Uterus (tissue), 4 donors: ENCODE measurements around the gene N4BP2. TPM values are rescaled to one million over a fixed set of nuclear protein-coding genes. Genes with fewer than 3 reads are reported as not detected.

ENCODE experiments used
- DNase-seq, 2 donors: peaks; one replicate each; pipeline ENCODE4 v3.0.0-alpha.2; 2019 to 2020
- H3K27ac ChIP-seq, 2 donors: fragments of 200-600 bp; sonication (generic); 1 replicate in 1 of 2; 2 replicates in 1 of 2; pipeline ENCODE4 v1.5.1; 2016 to 2018
- H3K27me3 ChIP-seq, 2 donors: fragments of 200-600 bp; sonication (generic); one replicate each; pipeline ENCODE4 v1.5.1; 2018 to 2019; ENCODE audit warnings: control low read depth in 1 of 2
- H3K36me3 ChIP-seq, 2 donors: fragments of 200-600 bp; sonication (generic); one replicate each; pipeline ENCODE4 v1.5.1; 2019; ENCODE audit warnings: control low read depth in 1 of 2
- H3K4me1 ChIP-seq, 2 donors: fragments of 200-600 bp; sonication (generic); one replicate each; pipeline ENCODE4 v1.5.1; 2018 to 2019; ENCODE audit warnings: control low read depth in 1 of 2
- H3K4me3 ChIP-seq, 2 donors: fragments of 200-600 bp; sonication (generic); 1 replicate in 1 of 2; 2 replicates in 1 of 2; pipeline ENCODE4 v1.5.1; 2018 to 2019; ENCODE audit warnings: mild to moderate bottlenecking in 1 of 2
- H3K9me3 ChIP-seq, 2 donors: fragments of 200-600 bp; sonication (generic); one replicate each; pipeline ENCODE4 v1.5.1; 2019; ENCODE audit warnings: control low read depth in 1 of 2
- CTCF ChIP-seq, 4 experiments: fragments of 200-600 bp in 2 of 4; fragments of 450-650 bp in 2 of 4; sonication (generic) in 2 of 4; IDR thresholded peaks; one replicate each; pipeline ENCODE4 v1.5.1; 2016 to 2019; ENCODE audit warnings: antibody characterized with exemption in 4 of 4, mild to moderate bottlenecking in 2 of 4, moderate library complexity in 1 of 4
- POLR2A ChIP-seq, 2 donors: fragments of 450-650 bp; IDR thresholded peaks; one replicate each; pipeline ENCODE4 v1.6.1; 2016; ENCODE audit warnings: antibody characterized with exemption in 2 of 2, mild to moderate bottlenecking in 1 of 2, moderate library complexity in 1 of 2
- intact Hi-C: fragments of 100-400 bp; cut with DNase I; formaldehyde crosslinking; loops from one replicate; pipeline ENCODE4 v1.15.1; 2023; ENCODE audit warnings: low total_unique reads
- total RNA-seq, 4 donors: library from RNA; depleted of rRNA in 3 of 4; stranded (reverse); fragments of >200 nt in 3 of 4; gene quantifications; one replicate each; pipeline versions ENCODE4 v1.1.0 to v1.2.4, GENCODE V29; 2014 to 2023
- donor health status: DM: yes; HTN: yes; CAD: no.

Gene N4BP2
- total RNA-seq, 4 donors from 2014 or later = 7.4 to 67.4 (median 13.8) TPM

- H3K4me3 ChIP-seq = no peak overlapping the region
Measured at GRCh38 chr4:40200875-40201801, 144.5 kb downstream of the N4BP2 start.

GRCh38 chr4:40201898-40202297 is 145.2 kb downstream of the N4BP2 start:
- intact Hi-C loops = no loop called here
- Histone ChIP-seq H3K27ac (peak overlapping the region in 1 of 2 donors; percentile 78), H3K36me3 (no peaks in the 10 kb centered on the region), H3K9me3 (no peaks in the 10 kb centered on the region), H3K4me3 (no peak overlapping the region), H3K27me3 (no peaks in the 10 kb centered on the region), H3K4me1 (no peaks in the 10 kb centered on the region)
- no peak for DNase-seq
- TF ChIP-seq POLR2A (IDR thresholded peaks at IDR 0.05) (no peak), CTCF (IDR thresholded peaks at IDR 0.05) (no peak)

More at GRCh38 chr4:40200875-40201801, 144.5 kb downstream of the N4BP2 start:
- Histone ChIP-seq H3K27me3 (no peaks in the 10 kb centered on the region), H3K36me3 (no peaks in the 10 kb centered on the region), H3K4me1 (no peaks in the 10 kb centered on the region), H3K27ac (peak overlapping the region; percentile 7 to 78), H3K9me3 (no peaks in the 10 kb centered on the region)
- intact Hi-C loops = no loop called here
- DNase-seq = no peak
- TF ChIP-seq CTCF (IDR thresholded peaks at IDR 0.05) = no peak
- TF ChIP-seq POLR2A (IDR thresholded peaks at IDR 0.05) = no peak

- DNase-seq = no peak
- intact Hi-C loops = no loop called here
- no peaks in the 10 kb centered on the region for H3K27me3 ChIP-seq
- H3K4me3 ChIP-seq = no peak overlapping the region
- no peak overlapping the region for H3K27ac ChIP-seq
- TF ChIP-seq POLR2A (IDR thresholded peaks at IDR 0.05) (no peak), CTCF (IDR thresholded peaks at IDR 0.05) (no peak)
- H3K36me3 ChIP-seq = no peaks in the 10 kb centered on the region
- no peaks in the 10 kb centered on the region for H3K4me1 ChIP-seq
- no peaks in the 10 kb centered on the region for H3K9me3 ChIP-seq
Measured at GRCh38 chr4:40202474-40202873, 145.8 kb downstream of the N4BP2 start.

- H3K4me3 ChIP-seq = no peak overlapping the region
- H3K27ac ChIP-seq = no peak overlapping the region
- no peaks in the 10 kb centered on the region for H3K9me3 ChIP-seq
- no peak for DNase-seq
- H3K27me3 ChIP-seq = no peaks in the 10 kb centered on the region
- intact Hi-C loops = no loop called here
- no peak for TF ChIP-seq POLR2A (IDR thresholded peaks at IDR 0.05)
- TF ChIP-seq CTCF (IDR thresholded peaks at IDR 0.05) = no peak
- no peaks in the 10 kb centered on the region for H3K36me3 ChIP-seq
- no peaks in the 10 kb centered on the region for H3K4me1 ChIP-seq
Measured at GRCh38 chr4:40204507-40205258, 148.0 kb downstream of the N4BP2 start.
